ENCODE measurements around the gene ARL4A. TPM values are rescaled to one million over a fixed set of nuclear protein-coding genes. Genes with fewer than 3 reads are reported as not detected.
"Not testable (repeated sequence)": the region's sequence is repeated elsewhere in the genome, so short reads cannot be mapped to it uniquely, and the experiment has no call there.

The ARL4A gene
- total and polyA plus RNA-seq, 2 of the 8 experiments (the other 6 are each of a cell fraction or from before 2014, with no cell fraction given): 14.5 to 29.2 TPM

DNA sequence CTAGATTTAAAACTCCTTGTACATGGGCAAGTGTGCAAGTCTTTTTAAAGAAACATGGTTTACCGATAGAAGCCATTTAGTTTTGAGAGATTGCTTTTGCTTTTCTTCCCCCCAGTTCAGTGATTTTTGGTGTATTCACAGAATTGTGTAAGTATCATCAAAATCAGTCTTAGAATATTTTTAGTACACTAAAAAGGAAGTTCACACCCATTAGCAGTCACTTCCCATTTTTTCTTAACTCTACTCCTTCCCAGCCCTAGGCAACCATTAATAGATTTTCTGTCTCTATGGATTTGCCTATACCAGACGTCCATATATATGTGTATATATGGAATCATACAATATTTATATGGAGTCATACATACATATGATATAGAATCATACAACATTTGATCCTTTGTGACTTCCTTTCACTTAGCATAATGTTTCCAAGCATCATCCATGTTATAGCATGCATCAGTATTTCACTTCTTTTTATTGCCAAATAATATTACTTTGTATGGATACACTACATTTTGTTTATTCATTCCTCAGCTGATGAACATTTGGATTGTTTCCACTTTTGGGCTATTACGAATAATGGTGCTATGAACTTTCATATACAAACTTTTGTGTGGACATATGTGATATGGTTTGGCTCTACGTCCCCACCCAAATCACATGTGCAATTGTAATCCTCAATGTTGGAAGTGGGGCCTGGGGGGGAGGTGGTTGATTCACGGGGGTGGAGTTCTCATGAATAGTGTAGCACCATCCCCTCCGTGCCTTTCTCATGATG, 16.5 kb upstream of the ARL4A start (continued):
- TF ChIP-seq TAF7 (optimal IDR thresholded peaks at IDR 0.05; ENCODE audit: borderline replicate concordance, low read depth, low read length): no peak
- no peak for TF ChIP-seq SAP30 (IDR thresholded peaks at IDR 0.05; ENCODE audit: insufficient read depth, insufficient replicate concordance, low read length)
- no peak for TF ChIP-seq RFX5 (IDR thresholded peaks at IDR 0.05; ENCODE audit: borderline replicate concordance, low read depth, low read length)
- no peak for TF ChIP-seq TEAD4 (IDR thresholded peaks at IDR 0.05; ENCODE audit: low read depth, low read length)
- no peak for TF ChIP-seq RAD21 (IDR thresholded peaks at IDR 0.05 in 1 of 2, conservative IDR thresholded peaks at IDR 0.05 in 1 of 2; ENCODE audit: low read depth in 2 of 2, low read length in 2 of 2)

DNA sequence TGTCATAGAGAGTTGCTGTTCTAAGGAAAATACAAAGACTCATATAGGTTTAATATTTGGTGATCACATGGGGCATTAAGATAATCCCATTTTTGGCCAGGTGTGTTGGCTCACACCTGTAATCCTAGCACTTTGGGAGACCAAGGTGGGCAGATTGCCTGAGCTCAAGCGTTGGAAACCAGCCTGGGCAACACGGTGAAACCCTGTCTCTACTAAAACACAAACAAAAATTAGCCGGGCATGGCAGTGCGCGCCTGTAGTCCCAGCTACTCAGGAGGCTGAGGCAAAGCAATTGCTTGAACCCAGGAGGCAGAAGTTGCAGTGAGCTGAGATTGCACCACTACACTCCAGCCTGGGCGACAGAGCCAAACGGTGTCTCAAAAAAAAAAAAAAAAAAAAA, 14.0 kb upstream of the ARL4A start:
- H2AK5ac ChIP-seq (ENCODE audit: low read depth, low read length); H4K91ac ChIP-seq (replicated peaks; ENCODE audit: insufficient read length, low read length); H3K9me3 ChIP-seq (ENCODE audit: insufficient read depth in 2 of 2, low read depth in 1 of 2, low read length in 1 of 2); H4K20me1 ChIP-seq (replicated peaks in 1 of 2; ENCODE audit: control insufficient read depth in 1 of 2, insufficient read depth in 2 of 2, low read length in 2 of 2); H3K79me2 ChIP-seq (ENCODE audit: control insufficient read depth in 1 of 2, insufficient read depth in 2 of 2, low read length in 2 of 2); H3K23ac ChIP-seq (ENCODE audit: insufficient read length); H2AFZ ChIP-seq (ENCODE audit: low read length); H3K14ac ChIP-seq (ENCODE audit: insufficient read length); H3K4me1 ChIP-seq (replicated peaks in 1 of 4; ENCODE audit: control insufficient read depth in 3 of 4, insufficient read depth in 4 of 4, low read length in 3 of 4); H4K5ac ChIP-seq (ENCODE audit: insufficient read length, low read depth, low read length); H3K36me3 ChIP-seq (ENCODE audit: control insufficient read depth in 2 of 4, insufficient read depth in 4 of 4, low read length in 3 of 4); H3K79me1 ChIP-seq (ENCODE audit: low read depth, low read length); H3K27ac ChIP-seq (ENCODE audit: low read depth, low read length); H3K4me2 ChIP-seq (ENCODE audit: insufficient read depth in 1 of 2, low read depth in 2 of 2, low read length in 2 of 2); H3K4ac ChIP-seq (replicated peaks; ENCODE audit: insufficient read length, low read depth, low read length); H2BK15ac ChIP-seq (ENCODE audit: low read length); FAIRE-seq; H2BK5ac ChIP-seq (ENCODE audit: low read depth, low read length); H3K27me3 ChIP-seq (replicated peaks in 1 of 4; ENCODE audit: control insufficient read depth in 3 of 4, extremely low read depth in 1 of 4, insufficient read depth in 3 of 4, low read length in 3 of 4); H3K4me3 ChIP-seq (ENCODE audit: extremely low read depth in 1 of 4, insufficient read depth in 2 of 4, low read depth in 3 of 4, low read length in 4 of 4); H2BK20ac ChIP-seq (ENCODE audit: low read length); H2BK120ac ChIP-seq (replicated peaks; ENCODE audit: low read depth, low read length); H4K8ac ChIP-seq (ENCODE audit: extremely low read depth, insufficient read depth, low read length); POLR2A ChIA-PET (ENCODE audit: partially characterized antibody); H3K9ac ChIP-seq (replicated peaks in 1 of 4; ENCODE audit: extremely low read depth in 1 of 4, low read depth in 3 of 4, low read length in 3 of 4); H3K23me2 ChIP-seq (ENCODE audit: low read depth, low read length); DNase-seq (ENCODE audit: low read depth in 1 of 2, low spot score in 2 of 2); H3K18ac ChIP-seq (ENCODE audit: extremely low read depth, low read length); H3K56ac ChIP-seq (replicated peaks; ENCODE audit: insufficient read length, low read depth, low read length); H2BK12ac ChIP-seq (ENCODE audit: low read depth, low read length): not testable (repeated sequence)
- WGBS, 2 experiments (ENCODE audit: extremely low coverage in 1 of 2, insufficient coverage in 1 of 2, insufficient read length in 1 of 2, insufficient replicate concordance in 2 of 2, low coverage in 1 of 2, low lambda C conversion rate in 2 of 2, missing lambda C conversion rate in 1 of 2): 96% methylated on average over 5 of the region's 7 CpGs; no CpG with 5 or more reads in 1 of the 2 experiments
- CTCF ChIA-PET (ENCODE audit: partially characterized antibody): interaction anchor here (0.6 to 2.8 kb wide), 3 partner anchors 13 to 560 kb away, joined by 3 to 18 read pairs (median 4); partner anchors contain the start of gene ARL4A

Data from H1 (cell line).